ENCODE results near the gene PIH1D1. TPM values are rescaled to one million over a fixed set of nuclear protein-coding genes. Genes with fewer than 3 reads are reported as not detected.

Gene PIH1D1
- total and polyA plus RNA-seq, 2 of the 8 experiments (the other 6 are each of a cell fraction or from before 2014, with no cell fraction given) = 146 to 195 TPM

- TF ChIP-seq CHD7 (IDR thresholded peaks at IDR 0.05; ENCODE audit: insufficient replicate concordance, low read length) (no peak), MAX (IDR thresholded peaks at IDR 0.05) (no peak), FOSL1 (IDR thresholded peaks at IDR 0.05; ENCODE audit: insufficient read depth, low read depth, low read length) (no peak), CBX5 (IDR thresholded peaks at IDR 0.05; ENCODE audit: low read depth, low read length) (no peak), SIRT6 (IDR thresholded peaks at IDR 0.05; ENCODE audit: low read length) (no peak), TBP (IDR thresholded peaks at IDR 0.05; ENCODE audit: low read depth, low read length) (no peak), RXRA (IDR thresholded peaks at IDR 0.05; ENCODE audit: insufficient read depth, low read depth, low read length) (no peak)
Measured at GRCh38 chr19:49413348-49413747, 38.3 kb downstream of the PIH1D1 start (continued).

All from H1 (cell line).